Liver (tissue), 9 donors: ENCODE results near the gene RAB35. TPM values are rescaled to one million over a fixed set of nuclear protein-coding genes. Genes with fewer than 3 reads are reported as not detected.

Source experiments
- DNase-seq: peaks from one replicate; pipeline ENCODE4 v3.0.0-alpha.2; 2017; ENCODE audit warnings: low spot score
- H3K27ac ChIP-seq, 2 donors: one replicate each; pipeline ENCODE4 v1.7.0; 2013; ENCODE audit warnings: inconsistent platforms in 2 of 2, low read length in 2 of 2, control low read depth in 1 of 2, low read depth in 1 of 2, mild to moderate bottlenecking in 1 of 2
- H3K27me3 ChIP-seq, 4 donors: one replicate each; pipeline versions ENCODE4 v1.6.1 to v1.7.0; 2013; ENCODE audit warnings: low read length in 3 of 4, inconsistent platforms in 1 of 4, mild to moderate bottlenecking in 1 of 4, moderate library complexity in 1 of 4; ENCODE audit not compliant: control insufficient read depth in 4 of 4, insufficient read depth in 4 of 4
- H3K36me3 ChIP-seq, 4 donors: one replicate each; pipeline versions ENCODE4 v1.6.1 to v1.7.0; 2013; ENCODE audit warnings: low read length in 3 of 4, mild to moderate bottlenecking in 3 of 4, low read depth in 1 of 4, moderate library complexity in 1 of 4; ENCODE audit not compliant: control insufficient read depth in 4 of 4, insufficient read depth in 3 of 4
- H3K4me1 ChIP-seq, 4 donors: one replicate each; pipeline versions ENCODE4 v1.6.1 to v1.7.0; 2013; ENCODE audit warnings: low read length in 3 of 4, mild to moderate bottlenecking in 3 of 4, moderate library complexity in 1 of 4; ENCODE audit not compliant: control insufficient read depth in 4 of 4, insufficient read depth in 4 of 4
- H3K4me3 ChIP-seq, 3 donors: one replicate each; pipeline versions ENCODE4 v1.6.1 to v1.7.0; 2013; ENCODE audit warnings: low read length in 3 of 3, control low read depth in 1 of 3, low read depth in 1 of 3, mild to moderate bottlenecking in 1 of 3
- H3K9ac ChIP-seq, 2 donors: one replicate each; pipeline ENCODE4 v1.7.0; 2013; ENCODE audit warnings: low read length in 2 of 2, mild to moderate bottlenecking in 2 of 2, moderate library complexity in 2 of 2, control low read depth in 1 of 2, low read depth in 1 of 2
- H3K9me3 ChIP-seq, 4 donors: one replicate each; pipeline versions ENCODE4 v1.6.1 to v1.7.0; 2013; ENCODE audit warnings: low read length in 3 of 4; ENCODE audit not compliant: control insufficient read depth in 4 of 4
- EGR1 ChIP-seq, 2 donors: IDR thresholded peaks; 2 replicates each; pipeline ENCODE4 v1.6.1; 2016 to 2018; ENCODE audit warnings: antibody characterized with exemption in 2 of 2, low read depth in 2 of 2
- FOXA1 ChIP-seq: IDR thresholded peaks from 2 replicates; pipeline ENCODE4 v1.6.1; 2016; ENCODE audit warnings: antibody characterized with exemption
- FOXA2 ChIP-seq: IDR thresholded peaks from 2 replicates; pipeline ENCODE4 v1.6.1; 2016; ENCODE audit warnings: antibody characterized with exemption
- GABPA ChIP-seq, 2 donors: IDR thresholded peaks in 1 of 2; conservative IDR thresholded peaks in 1 of 2; 2 replicates each; pipeline ENCODE4 v1.6.1; 2016; ENCODE audit warnings: antibody characterized with exemption in 2 of 2, mild to moderate bottlenecking in 1 of 2, moderate library complexity in 1 of 2
- HNF4A ChIP-seq, 2 donors: conservative IDR thresholded peaks; 2 replicates each; pipeline ENCODE4 v1.6.1; 2016; ENCODE audit warnings: antibody characterized with exemption in 2 of 2, mild to moderate bottlenecking in 2 of 2
- HNF4G ChIP-seq: IDR thresholded peaks from 2 replicates; pipeline ENCODE4 v1.6.1; 2016; ENCODE audit warnings: antibody characterized with exemption
- JUND ChIP-seq, 2 donors: IDR thresholded peaks; 2 replicates each; pipeline ENCODE4 v1.6.1; 2016; ENCODE audit warnings: antibody characterized with exemption in 2 of 2
- NR2F2 ChIP-seq: IDR thresholded peaks from 2 replicates; pipeline ENCODE4 v1.6.1; 2016; ENCODE audit warnings: antibody characterized with exemption
- RAD21 ChIP-seq, 2 donors: IDR thresholded peaks; 2 replicates each; pipeline ENCODE4 v1.6.1; 2016; ENCODE audit warnings: antibody characterized with exemption in 2 of 2, mild to moderate bottlenecking in 2 of 2
- RXRA ChIP-seq, 2 donors: IDR thresholded peaks; 2 replicates each; pipeline ENCODE4 v1.6.1; 2017 to 2018; ENCODE audit warnings: antibody characterized with exemption in 2 of 2, mild to moderate bottlenecking in 1 of 2
- SP1 ChIP-seq: IDR thresholded peaks from 2 replicates; pipeline ENCODE4 v1.6.1; 2018; ENCODE audit warnings: antibody characterized with exemption, mild to moderate bottlenecking
- TAF1 ChIP-seq: conservative IDR thresholded peaks from 2 replicates; pipeline ENCODE4 v1.6.1; 2016; ENCODE audit warnings: antibody characterized with exemption, mild to moderate bottlenecking
- YY1 ChIP-seq: IDR thresholded peaks from 2 replicates; pipeline ENCODE4 v1.6.1; 2016; ENCODE audit warnings: antibody characterized with exemption, mild to moderate bottlenecking
- WGBS: extraction: QIAGEN DNeasy Blood & Tissue Kit; methylation state at CpG from one replicate; pipeline ENCODE4 v1.1.7; 2013; 5-methylcytosine and 5-hydroxymethylcytosine counted together
- polyA plus RNA-seq, 2 donors: library from polyadenylated mRNA; stranded (reverse) in 1 of 2; unstranded in 1 of 2; fragments of 200-250 nt in 1 of 2; fragments of >200 nt in 1 of 2; fragmentation: Nextera tagmentation in 1 of 2; extraction: Ambion mirVana in 1 of 2; gene quantifications; one replicate each; pipeline versions ENCODE4 v1.2.1 to v1.2.3, GENCODE V29; 2013 to 2015
- total RNA-seq, 2 donors: library from RNA; depleted of rRNA; stranded (reverse); fragments of >200 nt; gene quantifications; one replicate each; pipeline ENCODE4 v1.2.3, GENCODE V29; 2014
- TF ChIP-seq, protein P1 (sequence below): IDR thresholded peaks from 2 replicates; pipeline ENCODE4 v1.6.1; 2016; ENCODE audit warnings: antibody characterized with exemption
- TF ChIP-seq, protein P2 (sequence below): fragments of 150-350 bp; IDR thresholded peaks from 2 replicates; pipeline ENCODE4 v1.5.1; 2017; ENCODE audit warnings: improper control_type of control experiment, low read depth, low read length; ENCODE audit not compliant: missing input control
- TF ChIP-seq, protein P3 (sequence below): IDR thresholded peaks from 2 replicates; pipeline ENCODE4 v1.6.1; 2016; ENCODE audit warnings: antibody characterized with exemption
- TF ChIP-seq, protein P4 (sequence below): IDR thresholded peaks from 2 replicates; pipeline ENCODE4 v1.6.1; 2016; ENCODE audit warnings: antibody characterized with exemption
- TF ChIP-seq, protein P5 (sequence below): IDR thresholded peaks from 2 replicates; pipeline ENCODE4 v1.6.1; 2016; ENCODE audit warnings: antibody characterized with exemption, mild to moderate bottlenecking
- donor health status: healthy.
- donor health status: healthy.
- donor health status: healthy.
- donor health status: healthy.
- donor health status: healthy.

The RAB35 gene
- total and polyA plus RNA-seq, 4 donors, result 7.4 to 14.4 (median 10.2) TPM

DNA sequence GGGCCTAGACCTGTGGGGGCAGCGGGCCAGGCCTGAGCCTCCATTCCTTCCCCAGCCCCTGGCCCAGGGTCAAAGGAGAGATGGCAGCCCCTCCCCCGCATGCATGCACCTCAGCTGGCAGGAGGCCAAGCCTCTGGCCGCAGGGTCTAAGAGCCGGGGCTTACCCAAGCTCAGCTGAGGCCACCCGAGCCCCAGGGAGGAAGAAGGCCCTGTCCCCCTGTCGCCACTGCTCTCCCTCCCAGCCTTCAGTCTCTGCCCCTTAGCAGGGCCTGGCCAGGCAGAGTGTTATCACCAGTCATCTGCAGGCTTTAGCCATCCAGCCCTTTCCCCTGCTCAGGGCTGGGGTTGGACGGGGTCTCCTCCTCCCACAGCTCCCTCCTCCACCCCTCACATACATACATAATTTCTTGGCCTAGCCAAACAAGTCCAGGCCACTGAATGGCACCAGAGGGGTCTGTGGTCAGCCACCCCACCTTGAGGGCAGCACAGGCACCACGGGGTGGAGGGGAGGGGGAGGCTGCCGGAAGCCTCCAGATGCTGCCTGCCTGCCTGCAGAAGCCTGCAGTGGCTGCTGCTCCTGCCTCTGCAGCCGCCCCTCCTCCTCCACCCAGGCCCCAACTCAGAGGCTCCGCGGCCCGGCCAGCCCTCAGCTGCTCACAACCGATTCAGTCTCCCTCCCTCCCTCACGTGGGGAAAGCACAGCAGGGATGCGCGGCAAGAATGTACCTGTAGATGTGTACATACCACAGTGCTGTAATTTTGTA is 22.8 kb downstream of the RAB35 start (continued):
- no peak for TF ChIP-seq GABPA (IDR thresholded peaks at IDR 0.05 in 1 of 2, conservative IDR thresholded peaks at IDR 0.05 in 1 of 2)
- no peak for TF ChIP-seq JUND (IDR thresholded peaks at IDR 0.05)
- TF ChIP-seq NR2F2, result no peak
- TF ChIP-seq, protein P1, sequence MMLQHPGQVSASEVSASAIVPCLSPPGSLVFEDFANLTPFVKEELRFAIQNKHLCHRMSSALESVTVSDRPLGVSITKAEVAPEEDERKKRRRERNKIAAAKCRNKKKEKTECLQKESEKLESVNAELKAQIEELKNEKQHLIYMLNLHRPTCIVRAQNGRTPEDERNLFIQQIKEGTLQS, result no peak
- no peak for TF ChIP-seq RXRA (IDR thresholded peaks at IDR 0.05)

DNA sequence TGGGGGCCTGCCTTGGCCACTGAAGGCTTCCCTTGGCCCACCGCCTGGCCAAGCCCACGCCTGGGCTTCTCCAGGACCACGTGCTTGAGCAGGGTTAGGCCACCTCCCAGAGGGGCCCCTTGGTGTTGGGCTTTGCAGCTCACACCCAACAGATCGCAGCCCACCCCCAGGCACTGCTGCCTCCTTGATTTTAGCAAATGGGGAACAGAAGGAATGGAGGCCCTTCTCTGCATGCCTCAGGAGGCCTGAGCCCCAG is 23.3 kb downstream of the RAB35 start:
- H3K27me3 ChIP-seq, result no peaks in the 10 kb centered on the region
- H3K4me3 ChIP-seq, result no peak overlapping the region
- TF ChIP-seq NR2F2, result no peak
- no peak for TF ChIP-seq RAD21 (IDR thresholded peaks at IDR 0.05)
- TF ChIP-seq FOXA1, result no peak
- TF ChIP-seq GABPA (IDR thresholded peaks at IDR 0.05 in 1 of 2, conservative IDR thresholded peaks at IDR 0.05 in 1 of 2), result no peak
- TF ChIP-seq, protein P2, sequence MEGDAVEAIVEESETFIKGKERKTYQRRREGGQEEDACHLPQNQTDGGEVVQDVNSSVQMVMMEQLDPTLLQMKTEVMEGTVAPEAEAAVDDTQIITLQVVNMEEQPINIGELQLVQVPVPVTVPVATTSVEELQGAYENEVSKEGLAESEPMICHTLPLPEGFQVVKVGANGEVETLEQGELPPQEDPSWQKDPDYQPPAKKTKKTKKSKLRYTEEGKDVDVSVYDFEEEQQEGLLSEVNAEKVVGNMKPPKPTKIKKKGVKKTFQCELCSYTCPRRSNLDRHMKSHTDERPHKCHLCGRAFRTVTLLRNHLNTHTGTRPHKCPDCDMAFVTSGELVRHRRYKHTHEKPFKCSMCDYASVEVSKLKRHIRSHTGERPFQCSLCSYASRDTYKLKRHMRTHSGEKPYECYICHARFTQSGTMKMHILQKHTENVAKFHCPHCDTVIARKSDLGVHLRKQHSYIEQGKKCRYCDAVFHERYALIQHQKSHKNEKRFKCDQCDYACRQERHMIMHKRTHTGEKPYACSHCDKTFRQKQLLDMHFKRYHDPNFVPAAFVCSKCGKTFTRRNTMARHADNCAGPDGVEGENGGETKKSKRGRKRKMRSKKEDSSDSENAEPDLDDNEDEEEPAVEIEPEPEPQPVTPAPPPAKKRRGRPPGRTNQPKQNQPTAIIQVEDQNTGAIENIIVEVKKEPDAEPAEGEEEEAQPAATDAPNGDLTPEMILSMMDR, result no peak
- TF ChIP-seq EGR1 (IDR thresholded peaks at IDR 0.05; ENCODE audit: low read depth in 2 of 2), result no peak
- no peak for TF ChIP-seq YY1
- no peak for TF ChIP-seq HNF4A (conservative IDR thresholded peaks at IDR 0.05)
- TF ChIP-seq, protein P3, sequence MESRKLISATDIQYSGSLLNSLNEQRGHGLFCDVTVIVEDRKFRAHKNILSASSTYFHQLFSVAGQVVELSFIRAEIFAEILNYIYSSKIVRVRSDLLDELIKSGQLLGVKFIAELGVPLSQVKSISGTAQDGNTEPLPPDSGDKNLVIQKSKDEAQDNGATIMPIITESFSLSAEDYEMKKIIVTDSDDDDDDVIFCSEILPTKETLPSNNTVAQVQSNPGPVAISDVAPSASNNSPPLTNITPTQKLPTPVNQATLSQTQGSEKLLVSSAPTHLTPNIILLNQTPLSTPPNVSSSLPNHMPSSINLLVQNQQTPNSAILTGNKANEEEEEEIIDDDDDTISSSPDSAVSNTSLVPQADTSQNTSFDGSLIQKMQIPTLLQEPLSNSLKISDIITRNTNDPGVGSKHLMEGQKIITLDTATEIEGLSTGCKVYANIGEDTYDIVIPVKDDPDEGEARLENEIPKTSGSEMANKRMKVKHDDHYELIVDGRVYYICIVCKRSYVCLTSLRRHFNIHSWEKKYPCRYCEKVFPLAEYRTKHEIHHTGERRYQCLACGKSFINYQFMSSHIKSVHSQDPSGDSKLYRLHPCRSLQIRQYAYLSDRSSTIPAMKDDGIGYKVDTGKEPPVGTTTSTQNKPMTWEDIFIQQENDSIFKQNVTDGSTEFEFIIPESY, result no peak
- TF ChIP-seq, protein P4, sequence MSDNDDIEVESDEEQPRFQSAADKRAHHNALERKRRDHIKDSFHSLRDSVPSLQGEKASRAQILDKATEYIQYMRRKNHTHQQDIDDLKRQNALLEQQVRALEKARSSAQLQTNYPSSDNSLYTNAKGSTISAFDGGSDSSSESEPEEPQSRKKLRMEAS, result no peak
- TF ChIP-seq JUND (IDR thresholded peaks at IDR 0.05), result no peak
- TF ChIP-seq SP1, result no peak
- no peak for TF ChIP-seq TAF1
- TF ChIP-seq, protein P5, sequence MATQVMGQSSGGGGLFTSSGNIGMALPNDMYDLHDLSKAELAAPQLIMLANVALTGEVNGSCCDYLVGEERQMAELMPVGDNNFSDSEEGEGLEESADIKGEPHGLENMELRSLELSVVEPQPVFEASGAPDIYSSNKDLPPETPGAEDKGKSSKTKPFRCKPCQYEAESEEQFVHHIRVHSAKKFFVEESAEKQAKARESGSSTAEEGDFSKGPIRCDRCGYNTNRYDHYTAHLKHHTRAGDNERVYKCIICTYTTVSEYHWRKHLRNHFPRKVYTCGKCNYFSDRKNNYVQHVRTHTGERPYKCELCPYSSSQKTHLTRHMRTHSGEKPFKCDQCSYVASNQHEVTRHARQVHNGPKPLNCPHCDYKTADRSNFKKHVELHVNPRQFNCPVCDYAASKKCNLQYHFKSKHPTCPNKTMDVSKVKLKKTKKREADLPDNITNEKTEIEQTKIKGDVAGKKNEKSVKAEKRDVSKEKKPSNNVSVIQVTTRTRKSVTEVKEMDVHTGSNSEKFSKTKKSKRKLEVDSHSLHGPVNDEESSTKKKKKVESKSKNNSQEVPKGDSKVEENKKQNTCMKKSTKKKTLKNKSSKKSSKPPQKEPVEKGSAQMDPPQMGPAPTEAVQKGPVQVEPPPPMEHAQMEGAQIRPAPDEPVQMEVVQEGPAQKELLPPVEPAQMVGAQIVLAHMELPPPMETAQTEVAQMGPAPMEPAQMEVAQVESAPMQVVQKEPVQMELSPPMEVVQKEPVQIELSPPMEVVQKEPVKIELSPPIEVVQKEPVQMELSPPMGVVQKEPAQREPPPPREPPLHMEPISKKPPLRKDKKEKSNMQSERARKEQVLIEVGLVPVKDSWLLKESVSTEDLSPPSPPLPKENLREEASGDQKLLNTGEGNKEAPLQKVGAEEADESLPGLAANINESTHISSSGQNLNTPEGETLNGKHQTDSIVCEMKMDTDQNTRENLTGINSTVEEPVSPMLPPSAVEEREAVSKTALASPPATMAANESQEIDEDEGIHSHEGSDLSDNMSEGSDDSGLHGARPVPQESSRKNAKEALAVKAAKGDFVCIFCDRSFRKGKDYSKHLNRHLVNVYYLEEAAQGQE, result no peak
- TF ChIP-seq, protein P1, result no peak
- no peak for TF ChIP-seq HNF4G
- TF ChIP-seq FOXA2, result no peak
- H3K36me3 ChIP-seq, result peaks cover 2 to 20% (median 10%) of the 10 kb centered on the region in 4 donors
- WGBS, result 93% methylated on average over 4 of the region's 4 CpGs
- DNase-seq, result no peak
- H3K9ac ChIP-seq, result no peak overlapping the region
- no peaks in the 10 kb centered on the region for H3K4me1 ChIP-seq
- no peaks in the 10 kb centered on the region for H3K9me3 ChIP-seq
- no peak overlapping the region for H3K27ac ChIP-seq
